Stimulated activated CD4-positive, alpha-beta T cell treated with anti-CD3 and anti-CD28 coated beads, Interleukin-12 subunit alpha, Interleukin-12 subunit beta, amount 100 ng/mL, for 4 hours (primary cell): ENCODE results near the gene ODC1.
"Not testable (repeated sequence)": the region's sequence is repeated elsewhere in the genome, so short reads cannot be mapped to it uniquely, and the experiment has no call there.

Source experiments
- DNase-seq: peaks from one replicate; pipeline ENCODE4 v3.0.0-alpha.2; 2020

Gene ODC1

DNA sequence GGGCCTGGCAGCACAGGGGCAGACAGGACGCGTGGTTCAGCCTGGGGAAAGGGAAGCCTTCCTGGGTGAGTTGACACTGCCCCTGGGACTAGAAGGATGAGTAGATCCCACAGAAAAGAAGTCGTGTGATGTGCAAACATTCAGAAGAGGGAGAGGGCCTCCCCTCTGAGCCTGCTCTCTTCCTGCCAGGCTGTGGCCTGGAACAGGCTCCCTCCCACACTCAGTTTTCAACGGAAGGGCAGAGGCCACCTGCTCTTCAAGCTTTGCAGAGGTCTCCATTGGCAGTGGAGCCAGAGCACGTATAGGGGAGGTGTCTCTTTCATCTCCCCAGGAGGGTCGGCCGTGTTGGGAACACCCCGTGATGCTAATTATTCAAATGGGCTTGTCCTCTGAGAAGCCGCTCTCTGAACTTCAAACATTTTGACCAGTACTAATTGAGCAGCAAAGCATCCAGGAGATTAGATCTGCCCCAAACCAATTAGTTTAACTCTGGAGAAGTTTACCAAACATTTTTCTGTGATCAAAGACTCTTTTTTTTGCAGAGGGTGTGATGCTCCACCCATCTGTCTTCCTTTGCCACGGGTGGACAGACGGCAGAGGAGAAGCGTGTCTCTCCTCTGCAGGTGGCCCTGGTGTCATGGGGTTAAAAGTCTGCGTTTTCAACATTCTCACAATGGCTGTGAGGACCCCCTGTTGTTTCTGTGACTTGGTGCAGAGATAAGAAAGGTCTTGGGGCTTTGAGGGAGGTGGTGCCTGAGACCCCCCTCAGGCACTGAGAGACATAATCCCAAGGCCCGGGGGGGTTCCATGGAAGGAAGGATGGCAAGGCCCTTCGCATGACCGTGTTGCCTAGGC lies 29.5 kb upstream of the ODC1 start:
- DNase-seq: no peak

DNA sequence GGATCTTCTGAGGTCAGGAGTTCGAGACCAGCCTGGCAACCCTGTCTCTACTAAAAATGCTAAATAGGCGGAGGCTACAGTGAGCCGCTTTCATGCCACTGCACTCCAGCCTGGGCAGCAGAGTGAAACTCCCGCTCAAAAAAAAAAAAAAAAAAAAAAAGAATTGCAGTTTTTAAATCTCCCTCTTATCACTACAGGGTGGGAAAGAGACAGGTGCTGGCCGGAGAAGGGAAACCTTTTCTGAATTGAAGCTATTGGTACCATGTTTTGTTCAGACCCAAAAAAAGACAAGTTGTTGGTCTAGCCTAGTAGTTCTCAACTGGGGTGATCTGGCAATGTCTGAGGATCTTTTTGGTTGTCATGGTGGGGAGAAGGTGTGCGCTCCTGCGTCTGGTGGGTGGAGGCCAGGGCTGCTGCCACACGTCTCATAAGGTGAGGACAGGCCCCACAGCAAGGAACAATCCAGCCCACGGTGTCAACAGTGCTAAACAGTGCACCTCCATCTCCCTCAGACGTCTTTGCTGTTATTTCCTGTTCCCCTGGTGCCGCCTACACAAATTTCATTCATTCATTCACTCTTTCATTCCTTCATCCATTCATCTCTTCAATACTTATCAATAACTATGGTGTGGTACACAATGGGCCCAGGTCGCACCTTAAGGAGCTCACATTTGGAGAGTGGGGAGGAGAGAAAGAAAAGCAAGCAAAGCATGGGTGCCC lies 28.8 kb upstream of the ODC1 start:
- no peak for DNase-seq

- DNase-seq: no peak
Observed at GRCh38 chr2:10475811-10476660, 27.9 kb upstream of the ODC1 start.

DNA sequence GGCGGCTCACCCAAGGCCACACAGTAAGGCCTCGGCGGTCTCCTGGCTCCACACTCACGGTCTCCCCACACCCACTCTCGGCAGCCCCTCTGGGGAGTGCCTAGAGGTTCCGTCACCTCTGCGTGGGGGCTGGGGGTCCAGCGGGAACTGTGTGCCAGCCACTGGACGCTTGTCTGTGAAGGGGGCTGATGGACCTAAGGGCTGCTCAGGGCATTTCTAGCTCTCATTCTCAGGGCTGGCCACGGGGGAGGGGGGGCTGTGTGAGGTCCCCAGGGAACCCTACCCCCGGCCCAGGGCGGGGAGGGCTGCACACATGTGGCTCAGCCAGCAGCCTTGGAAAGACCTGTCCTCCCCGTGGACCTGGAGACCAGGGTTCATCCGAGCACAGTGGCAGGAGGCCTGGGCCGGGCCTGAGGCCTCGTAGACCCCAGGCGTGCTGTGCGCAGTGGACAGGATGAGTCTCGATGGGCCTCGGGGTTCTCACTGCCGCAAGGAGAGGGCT lies 27.1 kb upstream of the ODC1 start:
- DNase-seq: no peak

DNA sequence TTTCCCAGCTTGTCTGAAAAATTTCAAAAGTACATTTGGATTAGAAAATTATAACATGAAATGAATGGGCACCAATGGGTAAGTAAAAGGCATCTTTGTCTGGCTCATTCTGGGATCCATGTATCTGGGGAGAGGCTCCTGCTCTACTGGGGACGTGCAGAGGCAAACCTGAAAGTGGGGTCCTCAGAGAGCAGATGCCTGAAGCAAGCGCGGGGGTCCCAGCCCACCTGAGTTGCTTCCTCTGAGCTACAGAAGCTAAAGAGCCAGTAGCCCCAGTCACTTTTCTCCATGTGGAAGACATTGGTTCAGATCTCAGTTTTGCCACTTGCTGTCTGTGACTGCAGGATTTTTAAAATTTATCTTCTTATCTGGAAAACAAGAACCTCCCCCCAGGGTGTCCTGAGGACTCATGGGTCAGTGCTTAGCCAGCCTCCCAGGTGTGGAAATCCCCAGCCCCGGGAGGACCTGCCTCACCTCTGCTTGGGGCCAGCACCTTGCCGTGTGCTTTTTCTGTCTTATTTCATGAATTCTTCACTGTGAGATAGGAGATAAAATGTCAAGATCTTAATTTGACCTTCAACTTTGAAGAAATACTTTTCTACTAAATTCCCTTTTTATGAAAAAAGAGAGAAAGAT lies 25.1 kb upstream of the ODC1 start:
- DNase-seq: no peak

DNA sequence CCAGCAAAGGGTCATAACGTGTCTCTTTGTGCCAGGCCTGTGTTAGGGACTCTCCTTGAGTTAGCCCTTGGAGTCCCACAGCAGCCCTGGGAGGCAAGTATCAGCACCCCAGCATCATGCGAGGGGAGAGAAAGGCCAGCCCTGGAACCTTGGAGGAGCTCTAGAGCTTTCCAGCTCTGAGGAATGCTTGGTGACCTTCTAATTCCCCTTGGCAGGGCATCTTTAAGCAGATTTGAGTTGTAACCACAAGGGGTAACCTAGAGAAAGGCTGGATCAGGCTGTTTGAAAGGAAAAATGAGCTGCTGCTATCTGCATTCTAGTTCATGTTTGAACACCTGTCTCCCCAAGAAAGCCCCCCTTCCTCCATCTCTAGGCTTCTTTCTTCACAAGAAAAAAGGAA lies 23.8 kb upstream of the ODC1 start:
- no peak for DNase-seq

GRCh38 chr2:10471046-10471571 lies 23.0 kb upstream of the ODC1 start:
- no peak for DNase-seq

DNA sequence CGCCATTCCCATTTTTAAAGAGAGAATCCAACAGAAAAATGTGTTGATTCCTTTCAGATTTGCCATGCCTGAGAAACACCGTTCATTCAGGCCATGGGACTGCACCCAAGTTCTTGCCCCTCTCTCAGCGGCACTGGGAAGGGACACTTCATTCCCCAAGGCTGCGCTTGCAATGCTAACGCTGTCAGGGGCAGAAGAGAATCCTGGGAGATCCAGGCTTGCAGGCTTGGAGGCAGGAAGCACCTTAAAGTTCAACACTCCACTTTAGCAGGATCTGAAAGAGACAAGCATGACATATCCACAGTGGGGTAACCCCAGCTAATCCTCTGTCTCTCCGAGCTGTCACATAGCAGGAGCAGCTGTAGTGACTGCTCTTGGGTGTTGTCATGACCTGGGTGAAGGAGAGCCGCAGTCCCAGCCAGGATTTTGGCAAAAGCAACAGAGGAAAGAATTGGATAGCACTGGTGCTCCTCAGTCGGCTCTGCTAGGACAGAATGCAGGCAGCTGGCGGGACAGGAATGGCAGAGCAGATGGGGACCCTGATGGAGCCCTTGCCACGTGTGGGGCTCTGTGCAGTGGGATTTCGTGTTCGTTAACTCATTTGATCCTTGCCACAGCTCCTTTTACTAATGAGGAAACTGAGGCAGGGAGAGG lies 22.0 kb upstream of the ODC1 start:
- DNase-seq: no peak

DNA sequence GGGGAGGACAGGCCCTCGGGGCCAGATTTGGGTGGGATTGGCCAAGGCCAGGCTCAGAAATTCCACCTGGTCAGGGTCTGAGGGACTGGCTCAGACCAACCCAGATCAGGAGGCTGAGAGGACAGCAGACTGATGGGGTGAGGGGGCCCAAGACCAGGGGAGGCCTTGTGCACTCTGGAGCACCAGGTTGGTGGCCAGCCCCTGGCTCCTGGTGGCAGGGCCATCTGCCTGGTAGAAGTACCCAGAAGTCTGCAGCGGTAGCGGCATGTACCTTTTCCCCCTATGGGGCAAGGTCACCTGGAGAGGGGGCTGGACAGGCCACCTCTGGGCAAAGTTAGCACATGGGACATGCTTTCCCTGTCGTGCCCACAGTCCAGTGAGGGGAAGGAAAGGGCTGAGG lies 21.2 kb upstream of the ODC1 start:
- no peak for DNase-seq

GRCh38 chr2:10467401-10467800 lies 19.3 kb upstream of the ODC1 start:
- no peak for DNase-seq

DNA sequence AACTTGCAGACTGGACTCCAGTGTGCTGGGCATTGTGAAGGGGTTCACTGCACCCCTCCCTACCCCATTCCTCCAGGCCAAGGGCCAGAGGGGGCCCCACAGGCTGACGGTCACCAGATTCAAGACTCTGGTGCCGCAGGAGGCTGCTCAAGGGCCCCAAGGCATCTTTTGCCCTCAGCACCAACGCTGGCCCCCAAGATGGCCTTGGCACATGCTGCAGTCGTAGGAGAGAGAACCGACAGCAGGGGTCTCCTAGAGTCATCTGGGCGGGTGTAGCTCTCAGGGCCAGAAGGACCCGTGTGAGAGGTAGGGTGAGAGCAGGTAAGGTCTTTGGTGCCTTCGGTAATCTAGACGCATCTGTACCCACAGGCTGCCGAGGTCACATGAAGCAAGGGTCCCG lies 18.7 kb upstream of the ODC1 start:
- no peak for DNase-seq

DNA sequence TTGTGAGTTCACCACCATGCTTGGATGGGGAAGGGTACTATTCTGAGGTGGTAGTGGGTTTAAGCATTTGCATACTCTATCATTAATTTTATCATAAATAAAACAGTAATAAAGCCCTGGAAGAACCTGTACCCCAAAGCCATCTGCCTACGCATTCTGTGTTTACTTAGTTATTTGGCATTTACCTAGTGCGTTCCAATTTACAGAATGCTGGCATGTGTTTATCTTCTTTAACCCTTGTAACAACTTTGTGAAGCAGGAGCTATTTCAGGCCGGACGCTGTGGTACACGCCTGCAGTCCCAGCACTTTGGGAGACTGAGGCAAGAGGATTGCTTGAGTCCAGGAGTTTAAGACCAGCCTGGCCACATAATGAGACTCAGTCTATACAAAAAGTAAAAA lies 17.8 kb upstream of the ODC1 start:
- DNase-seq: no peak

DNA sequence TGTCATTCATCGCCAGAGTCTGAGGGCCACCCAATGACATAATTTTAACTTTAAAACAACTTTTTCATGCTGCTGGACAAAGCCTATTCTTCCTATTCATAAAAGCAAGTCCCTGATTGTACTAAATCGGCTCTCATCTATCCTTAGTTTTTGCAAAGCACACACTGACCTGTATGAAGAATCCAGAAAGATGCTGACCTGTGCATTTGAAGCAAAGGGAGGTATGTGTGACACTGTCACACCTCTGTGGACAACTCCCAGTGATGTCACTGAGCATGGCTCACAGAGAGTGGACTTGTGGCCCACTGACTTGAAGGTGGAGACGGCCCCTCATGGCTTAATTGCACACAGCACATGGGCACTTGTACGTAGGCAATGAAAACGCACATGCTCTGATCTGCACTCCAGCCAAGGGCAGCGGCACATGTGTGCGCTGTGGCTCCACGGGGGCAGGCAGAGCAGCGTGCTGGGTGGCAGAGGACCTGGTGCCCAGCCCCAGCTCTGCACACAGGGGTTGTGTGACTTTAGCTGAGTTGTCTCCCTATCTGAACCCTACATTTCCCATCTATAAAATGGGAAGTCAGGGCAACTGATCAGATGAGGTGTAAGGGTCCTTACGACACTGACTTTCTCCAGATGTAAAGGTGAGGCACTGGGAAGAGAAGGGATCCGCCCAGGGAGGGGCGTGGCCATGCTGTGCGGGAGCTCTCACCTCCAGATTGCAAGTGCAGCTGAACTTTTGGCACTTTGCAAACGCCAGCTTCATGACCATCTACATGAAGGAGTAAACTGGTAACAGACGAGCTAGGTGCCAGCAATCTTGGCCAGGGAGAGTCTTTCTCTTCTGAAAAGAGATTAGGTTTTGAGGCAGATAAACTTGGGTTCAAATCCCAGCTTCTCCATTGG lies 14.3 kb upstream of the ODC1 start:
- DNase-seq: no peak

DNA sequence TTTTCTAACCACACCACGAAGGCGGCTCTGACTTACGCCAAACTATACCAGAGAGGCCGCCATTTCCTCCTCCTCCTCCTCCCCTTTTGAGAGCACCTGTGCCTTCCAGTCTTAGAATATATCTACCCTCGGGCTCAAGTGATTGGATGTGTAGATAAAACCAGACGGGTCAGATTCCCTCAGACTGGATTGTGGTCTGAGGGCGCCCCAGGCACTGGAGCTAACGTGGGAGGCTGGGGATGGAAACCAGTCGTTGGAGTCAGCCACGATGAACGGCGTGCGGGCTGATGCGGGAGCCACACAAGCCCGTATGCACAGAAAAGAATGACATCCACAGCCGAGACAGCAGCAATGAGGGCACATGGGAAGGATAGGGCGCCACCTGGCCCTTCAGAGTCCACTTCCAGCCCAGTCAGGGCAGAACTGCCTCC lies 12.3 kb upstream of the ODC1 start:
- DNase-seq: no peak

- no peak for DNase-seq
Observed at GRCh38 chr2:10457846-10458598, 9.9 kb upstream of the ODC1 start.

DNA sequence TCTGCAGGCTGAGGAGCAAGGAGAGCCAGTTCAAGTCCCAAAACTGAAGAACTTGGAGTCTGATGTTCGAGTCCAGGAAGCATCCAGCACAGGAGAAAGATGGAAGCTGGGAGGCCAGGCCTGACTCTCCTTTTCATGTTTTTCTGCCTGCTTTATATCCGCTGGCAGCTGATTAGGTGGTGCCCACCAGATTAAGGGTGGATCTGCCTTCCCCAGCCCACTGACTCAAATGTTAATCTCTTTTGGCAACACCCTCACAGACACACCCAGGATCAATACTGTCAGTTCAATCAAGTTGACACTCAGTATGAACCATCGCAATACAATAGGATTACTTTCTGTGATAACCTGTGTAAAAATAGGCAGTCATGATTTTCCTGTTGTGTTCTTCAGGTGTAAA lies 9.1 kb upstream of the ODC1 start:
- DNase-seq: not testable (repeated sequence)

DNA sequence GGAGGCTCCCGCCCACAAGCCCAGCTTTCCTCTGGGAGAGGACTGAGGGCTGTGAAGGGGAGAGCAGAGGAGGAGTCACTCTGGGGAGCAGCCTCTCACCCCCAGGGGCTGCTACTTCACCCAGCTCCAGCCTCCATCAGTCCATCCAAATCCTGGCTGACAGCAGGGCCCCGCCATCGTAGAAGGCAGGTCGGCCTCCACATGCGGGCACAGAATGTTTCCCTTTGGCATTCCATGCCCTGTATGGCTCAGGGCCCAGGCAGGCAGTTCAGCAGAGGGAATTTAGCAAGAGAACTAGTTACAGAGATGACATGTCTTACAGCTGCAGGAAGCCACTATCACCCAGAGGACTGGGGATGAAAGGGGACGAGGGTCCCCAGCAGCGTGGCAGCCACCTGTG lies 6.4 kb upstream of the ODC1 start:
- DNase-seq: no peak

GRCh38 chr2:10453905-10454298 lies 5.8 kb upstream of the ODC1 start:
- no peak for DNase-seq

GRCh38 chr2:10452956-10453904 lies 5.1 kb upstream of the ODC1 start:
- no peak for DNase-seq
